DMS79 treated with DMSO at 0.1 percent for 48 hours (cell line): ENCODE results near the gene ATN1.
"Not testable (repeated sequence)": the region's sequence is repeated elsewhere in the genome, so short reads cannot be mapped to it uniquely, and the experiment has no call there.

Source experiments
- DNase-seq: peaks from one replicate; lab custom pipeline; 2025; lab: John Stamatoyannopoulos, UW

ATN1 gene

DNA sequence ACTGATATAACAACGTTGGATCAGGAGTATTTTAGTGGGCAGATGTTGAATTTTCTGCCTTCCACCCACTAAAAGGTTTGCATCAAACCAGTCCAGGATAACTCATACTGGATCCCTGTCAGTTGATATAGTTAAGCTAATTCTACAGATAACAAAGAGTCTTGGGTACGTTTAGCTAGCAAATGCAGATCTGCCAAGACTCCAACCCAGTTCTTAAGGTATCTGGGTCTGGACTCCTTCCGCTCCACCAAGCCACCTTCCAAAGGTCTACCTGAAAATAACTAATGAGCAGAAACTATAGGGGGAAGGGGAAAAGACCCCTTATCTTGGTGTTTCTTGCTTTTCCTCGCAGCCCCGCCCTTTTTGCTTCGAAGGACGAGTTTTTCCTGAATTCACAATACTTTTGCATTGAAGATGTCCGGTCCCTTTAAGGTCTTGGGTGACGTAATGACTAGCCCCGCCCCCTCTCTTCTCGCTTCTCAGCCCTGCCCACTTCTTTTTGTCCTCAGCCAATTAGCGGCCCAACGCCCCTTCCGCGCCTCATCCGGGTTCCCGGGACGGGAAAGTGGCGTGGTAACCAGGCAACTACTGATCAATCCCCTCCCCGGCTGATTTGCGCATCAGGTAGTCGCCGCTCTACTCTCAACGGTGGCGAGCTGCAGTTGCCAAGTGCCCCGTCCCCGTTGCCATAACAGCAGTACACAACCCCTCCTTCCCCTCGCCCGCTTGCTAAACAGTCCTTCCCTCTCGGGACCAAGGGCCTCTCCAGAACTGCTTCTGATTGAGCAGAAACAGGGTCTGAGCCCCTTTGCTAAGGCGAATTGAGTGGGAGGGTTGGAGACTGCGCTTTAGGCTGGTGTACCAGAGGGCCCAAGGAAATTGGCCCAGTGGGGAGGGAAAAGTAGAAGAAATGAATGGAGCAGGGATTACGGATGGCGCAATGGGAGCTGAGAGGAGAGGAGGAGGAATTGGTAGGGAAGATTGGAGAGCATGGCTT lies 23.2 kb upstream of the ATN1 start, which contains the start of gene LRRC23:
TSS of gene LRRC23 (plus strand) at position 543 of the 997 bp plus-strand sequence. CDS start 812 bp downstream, outside the sequence.
- peak; percentile 97 for DNase-seq

DNA sequence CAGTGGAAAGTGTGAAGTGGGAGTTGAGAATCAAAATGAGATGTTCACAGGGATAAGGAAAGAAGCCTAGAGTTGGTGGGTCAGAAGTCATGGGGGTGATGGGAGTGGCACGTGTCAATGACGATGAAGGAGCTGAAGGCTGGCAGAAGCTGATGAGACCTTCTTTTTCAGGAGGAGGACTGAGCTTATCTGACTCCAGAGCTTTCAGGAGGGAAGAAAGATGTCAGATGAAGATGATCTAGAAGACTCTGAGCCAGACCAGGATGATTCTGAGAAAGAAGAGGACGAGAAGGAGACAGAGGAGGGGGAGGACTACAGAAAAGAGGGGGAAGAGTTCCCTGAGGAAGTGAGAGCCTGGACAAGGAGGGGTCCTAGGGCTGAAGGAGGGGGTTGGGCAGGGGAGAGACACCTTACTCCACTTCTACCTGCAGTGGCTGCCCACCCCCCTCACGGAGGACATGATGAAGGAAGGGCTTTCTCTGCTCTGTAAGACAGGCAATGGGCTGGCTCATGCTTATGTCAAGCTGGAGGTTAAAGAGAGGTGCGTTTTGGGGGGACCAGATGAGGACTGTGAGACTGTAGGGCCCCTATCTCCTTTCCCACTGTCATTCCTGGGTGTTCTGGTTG lies 22.2 kb upstream of the ATN1 start:
- no peak for DNase-seq

DNA sequence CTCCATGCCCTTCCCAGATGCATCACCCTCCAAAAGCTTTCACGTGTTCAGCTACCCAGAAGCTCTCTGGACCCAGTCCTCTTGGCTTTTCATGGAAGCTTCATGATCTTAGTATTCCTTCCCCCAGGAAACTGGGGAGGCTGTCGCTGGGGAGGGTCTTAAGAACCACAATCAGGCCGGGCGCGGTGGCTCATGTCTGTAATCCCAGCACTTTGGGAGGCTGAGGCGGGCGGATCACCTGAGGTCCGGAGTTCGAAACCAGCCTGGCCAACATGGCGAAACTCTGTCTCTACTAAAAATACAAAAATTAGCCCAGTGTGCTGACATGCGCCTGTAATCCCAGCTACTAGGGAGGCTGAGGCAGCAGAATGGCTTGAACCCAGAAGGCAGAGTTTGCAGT lies 19.6 kb upstream of the ATN1 start:
- not testable (repeated sequence) for DNase-seq

DNA sequence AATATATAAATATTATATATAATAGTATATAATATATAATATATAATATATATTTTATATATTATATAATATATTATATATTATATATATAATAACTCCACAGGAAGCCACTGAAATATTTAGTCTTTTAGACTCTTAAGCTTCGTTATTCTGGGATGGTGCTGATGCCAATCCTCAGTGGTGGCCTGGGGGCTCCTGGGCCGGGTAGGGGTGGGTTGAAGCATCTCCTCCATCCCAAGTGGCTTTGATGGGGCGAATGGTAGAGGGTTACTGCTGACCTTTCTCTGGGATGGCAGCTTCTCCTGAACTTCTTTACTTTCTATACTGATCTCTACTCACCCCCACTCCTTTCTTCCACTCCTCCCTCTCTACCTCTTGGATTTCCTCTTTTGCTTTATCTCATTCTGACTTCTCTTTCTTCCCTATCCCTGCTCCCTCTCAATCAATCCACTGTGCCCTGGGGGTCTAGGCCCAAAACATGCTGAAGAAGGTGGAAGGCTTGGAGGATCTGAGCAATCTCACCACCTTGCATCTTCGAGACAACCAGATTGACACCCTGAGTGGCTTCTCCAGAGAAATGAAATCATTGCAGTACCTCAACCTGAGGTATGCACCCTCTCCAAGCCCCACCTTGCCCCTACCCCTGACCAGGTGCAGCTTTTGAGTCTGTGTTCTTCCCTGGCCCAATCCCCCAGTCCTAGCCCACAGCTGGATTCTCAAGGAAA lies 18.2 kb upstream of the ATN1 start:
- no peak for DNase-seq

GRCh38 chr12:6912164-6912935 lies 15.4 kb upstream of the ATN1 start:
- DNase-seq, result no peak

DNA sequence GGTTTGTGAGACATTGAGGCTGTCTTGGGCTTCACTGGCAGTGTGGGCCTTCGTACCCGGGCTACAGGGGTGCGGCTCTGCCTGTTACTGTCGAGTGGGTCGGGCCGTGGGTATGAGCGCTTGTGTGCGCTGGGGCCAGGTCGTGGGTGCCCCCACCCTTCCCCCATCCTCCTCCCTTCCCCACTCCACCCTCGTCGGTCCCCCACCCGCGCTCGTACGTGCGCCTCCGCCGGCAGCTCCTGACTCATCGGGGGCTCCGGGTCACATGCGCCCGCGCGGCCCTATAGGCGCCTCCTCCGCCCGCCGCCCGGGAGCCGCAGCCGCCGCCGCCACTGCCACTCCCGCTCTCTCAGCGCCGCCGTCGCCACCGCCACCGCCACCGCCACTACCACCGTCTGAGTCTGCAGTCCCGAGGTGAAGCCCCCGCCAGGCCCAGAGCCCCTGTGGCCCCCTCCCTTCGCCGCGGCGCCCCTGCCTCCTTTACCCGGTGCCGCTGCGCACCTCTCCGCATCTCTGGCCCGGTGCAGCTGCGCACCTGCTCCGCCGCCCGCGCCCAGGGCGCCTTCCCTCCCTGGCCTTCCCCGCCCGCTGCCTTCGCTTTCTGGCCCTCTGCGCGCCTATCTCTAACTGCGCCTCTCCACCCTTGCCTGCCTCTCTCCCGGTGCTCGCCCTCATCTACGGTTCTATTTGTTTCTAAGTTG lies 13.4 kb upstream of the ATN1 start, which contains the start of gene ENO2:
TSS of gene ENO2 (plus strand) at position 335 of the 701 bp plus-strand sequence. CDS start 1,253 bp downstream, outside the sequence.
- DNase-seq, result peak; percentile 68

GRCh38 chr12:6914947-6915788 lies 12.6 kb upstream of the ATN1 start:
- no peak for DNase-seq

DNA sequence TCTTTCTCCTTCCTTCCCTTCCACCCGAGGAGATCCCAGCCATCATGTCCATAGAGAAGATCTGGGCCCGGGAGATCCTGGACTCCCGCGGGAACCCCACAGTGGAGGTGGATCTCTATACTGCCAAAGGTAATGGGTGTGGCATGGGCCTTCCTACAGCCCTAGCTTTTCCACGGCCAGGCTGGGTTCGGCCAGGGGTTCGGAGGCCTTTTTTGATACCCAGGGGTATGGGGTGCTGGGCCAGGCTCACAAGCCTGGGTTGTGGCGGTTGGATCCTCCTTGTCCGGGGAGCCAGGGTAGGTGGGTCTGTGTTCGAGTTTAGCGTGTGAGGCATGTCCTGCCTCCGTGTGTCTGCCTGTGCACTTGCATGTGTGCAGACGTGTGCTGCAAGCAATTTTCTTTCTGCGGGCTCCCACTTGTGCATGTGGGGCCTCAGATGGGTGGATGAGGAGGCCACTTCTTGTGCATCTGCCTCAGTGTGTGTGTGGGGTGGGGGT lies 11.9 kb upstream of the ATN1 start:
- no peak for DNase-seq

- DNase-seq, result no peak
Observed at GRCh38 chr12:6916426-6917200, 11.1 kb upstream of the ATN1 start.

GRCh38 chr12:6917491-6918231 lies 10.1 kb upstream of the ATN1 start:
- DNase-seq, result no peak

DNA sequence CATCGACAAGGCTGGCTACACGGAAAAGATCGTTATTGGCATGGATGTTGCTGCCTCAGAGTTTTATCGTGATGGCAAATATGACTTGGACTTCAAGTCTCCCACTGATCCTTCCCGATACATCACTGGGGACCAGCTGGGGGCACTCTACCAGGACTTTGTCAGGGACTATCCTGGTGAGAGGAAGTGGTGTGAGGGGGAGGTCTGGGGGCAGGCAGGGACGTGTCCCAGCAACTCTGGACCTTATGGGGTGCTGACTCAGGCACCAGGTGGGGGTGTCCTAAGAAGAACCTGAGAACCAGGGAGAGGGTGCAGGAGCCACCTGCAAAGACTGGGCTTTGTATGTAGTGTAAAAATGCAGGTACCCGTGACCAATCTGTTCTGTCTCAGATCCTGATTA lies 8.2 kb upstream of the ATN1 start:
- DNase-seq, result no peak

DNA sequence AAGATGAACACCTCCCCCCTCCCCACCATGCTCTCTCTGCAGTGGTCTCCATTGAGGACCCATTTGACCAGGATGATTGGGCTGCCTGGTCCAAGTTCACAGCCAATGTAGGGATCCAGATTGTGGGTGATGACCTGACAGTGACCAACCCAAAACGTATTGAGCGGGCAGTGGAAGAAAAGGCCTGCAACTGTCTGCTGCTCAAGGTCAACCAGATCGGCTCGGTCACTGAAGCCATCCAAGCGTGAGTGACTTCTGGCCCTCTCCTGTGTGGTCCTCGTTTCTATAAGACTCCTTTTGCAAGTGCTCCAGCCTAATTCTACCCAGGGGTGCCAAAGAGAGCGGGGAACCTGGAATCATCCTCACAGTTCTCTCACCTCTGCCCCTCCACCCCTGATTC lies 6.2 kb upstream of the ATN1 start:
- DNase-seq, result no peak

GRCh38 chr12:6921996-6922946 lies 5.5 kb upstream of the ATN1 start:
- DNase-seq, result no peak

- DNase-seq, result no peak
Observed at GRCh38 chr12:6923003-6923732, 4.6 kb upstream of the ATN1 start.

GRCh38 chr12:6923851-6924250 lies 3.9 kb upstream of the ATN1 start:
- DNase-seq, result no peak

DNA sequence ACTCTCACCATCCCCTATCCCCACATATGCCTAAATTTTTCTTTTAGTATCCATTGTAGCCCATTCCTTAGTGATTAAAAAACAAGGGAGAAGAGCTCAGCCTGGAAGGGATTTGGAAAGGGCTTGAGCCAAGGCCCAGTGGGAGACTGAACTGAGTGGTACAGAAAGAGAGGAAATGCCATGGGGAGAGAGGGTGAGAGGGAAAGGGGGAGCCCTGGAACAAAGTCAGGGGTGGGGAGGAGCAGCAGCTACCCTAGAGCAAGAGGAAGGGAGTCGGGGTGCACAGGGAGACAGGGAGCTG lies 2.6 kb upstream of the ATN1 start:
- peak; percentile 82 for DNase-seq
